Hepatocyte (in vitro differentiated cells): ENCODE measurements around the gene KIAA1958. TPM values are rescaled to one million over a fixed set of nuclear protein-coding genes. Genes with fewer than 3 reads are reported as not detected.

Experiments
- DNase-seq: peaks from one replicate; pipeline ENCODE4 v3.0.0-alpha.2; 2016; ENCODE audit warnings: low spot score
- H2AFZ ChIP-seq: fragments of 200-600 bp; sonication (generic); 2 replicates; pipeline ENCODE4 v1.6.0; 2016; ENCODE audit warnings: antibody characterized with exemption, mild to moderate bottlenecking
- H3K27ac ChIP-seq: fragments of 200-600 bp; sonication (generic); 2 replicates; pipeline ENCODE4 v1.5.1; 2016; ENCODE audit warnings: mild to moderate bottlenecking
- H3K27me3 ChIP-seq: fragments of 200-600 bp; sonication (generic); 2 replicates; pipeline ENCODE4 v1.6.1; 2016
- H3K36me3 ChIP-seq: fragments of 200-600 bp; sonication (generic); replicated peaks from 2 replicates; pipeline ENCODE4 v1.5.1; 2016; ENCODE audit warnings: low read depth; ENCODE audit not compliant: insufficient read depth
- H3K4me1 ChIP-seq: fragments of 200-600 bp; sonication (generic); 2 replicates; pipeline ENCODE4 v1.5.1; 2016; ENCODE audit warnings: mild to moderate bottlenecking, moderate library complexity; ENCODE audit not compliant: insufficient read depth
- H3K4me2 ChIP-seq: fragments of 200-600 bp; sonication (generic); 2 replicates; pipeline ENCODE4 v1.6.0; 2016
- H3K4me3 ChIP-seq: fragments of 200-600 bp; sonication (generic); 2 replicates; pipeline ENCODE4 v1.5.1; 2016; ENCODE audit warnings: mild to moderate bottlenecking
- H3K79me2 ChIP-seq: fragments of 200-600 bp; sonication (generic); 2 replicates; pipeline ENCODE4 v1.6.0; 2017; ENCODE audit warnings: mild to moderate bottlenecking
- H3K9me2 ChIP-seq: fragments of 200-600 bp; sonication (generic); replicated peaks from 2 replicates; pipeline ENCODE4 v1.6.0; 2017; ENCODE audit warnings: mild to moderate bottlenecking; ENCODE audit not compliant: insufficient read depth
- H3K9me3 ChIP-seq: fragments of 200-600 bp; sonication (generic); 2 replicates; pipeline ENCODE4 v1.5.1; 2016; ENCODE audit warnings: low read depth, mild to moderate bottlenecking
- H4K20me1 ChIP-seq: fragments of 200-600 bp; sonication (generic); 2 replicates; pipeline ENCODE4 v1.6.0; 2016; ENCODE audit warnings: mild to moderate bottlenecking; ENCODE audit not compliant: insufficient read depth, poor library complexity, severe bottlenecking
- EZH2 ChIP-seq: fragments of 200-600 bp; sonication (generic); IDR thresholded peaks from 2 replicates; pipeline ENCODE4 v1.6.1; 2016; ENCODE audit warnings: antibody characterized with exemption, mild to moderate bottlenecking, borderline replicate concordance
- EZH2phosphoT487 ChIP-seq: fragments of 200-600 bp; sonication (generic); IDR thresholded peaks from one replicate; pipeline ENCODE4 v1.6.1; 2018; ENCODE audit warnings: antibody characterized with exemption, mild to moderate bottlenecking, low read depth, moderate library complexity; ENCODE audit not compliant: unreplicated experiment, severe bottlenecking
- WGBS: methylation state at CpG from one replicate; pipeline ENCODE4 v1.1.6; 2016; ENCODE audit warnings: low lambda C conversion rate; ENCODE audit errors: missing lambda C conversion rate; 5-methylcytosine and 5-hydroxymethylcytosine counted together
- polyA plus RNA-seq: library from polyadenylated mRNA; unstranded; fragments of >200 nt; fragmentation: Nextera tagmentation; extraction: Ambion mirVana; gene quantifications from 2 replicates; pipeline ENCODE4 v1.2.1, GENCODE V29; 2016
- total RNA-seq: library from RNA; depleted of rRNA; stranded (reverse); fragments of >200 nt; gene quantifications from 2 replicates; pipeline ENCODE4 v1.2.3, GENCODE V29; 2014
- TF ChIP-seq, protein P1 (sequence below): fragments of 200-600 bp; sonication (generic); IDR thresholded peaks from 2 replicates; pipeline ENCODE4 v1.5.1; 2016; ENCODE audit warnings: antibody characterized with exemption, mild to moderate bottlenecking; ENCODE audit not compliant: poor library complexity

Gene KIAA1958
- total and polyA plus RNA-seq, 2 experiments from 2014 or later, result 3.5 to 10.1 TPM

DNA sequence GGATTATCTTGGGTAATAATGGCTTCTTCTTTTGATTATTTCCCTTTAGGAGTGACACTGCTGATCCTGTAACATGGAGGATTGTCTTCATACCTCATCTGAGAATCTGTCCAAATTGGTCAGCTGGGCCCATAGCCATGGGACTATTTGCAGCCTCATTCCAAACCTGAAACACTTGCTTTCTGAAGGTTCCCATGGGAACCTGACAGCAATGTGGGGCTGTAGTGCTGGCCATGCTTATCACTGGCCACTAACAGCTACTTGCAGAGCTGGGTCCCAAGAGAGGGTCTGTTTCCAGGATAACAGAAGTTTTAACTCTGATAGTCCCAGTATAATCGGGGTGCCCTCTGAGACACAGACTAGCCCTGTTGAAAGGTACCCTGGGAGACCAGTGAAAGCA lies 87.4 kb downstream of the KIAA1958 start:
- Histone ChIP-seq H3K27ac (no peak overlapping the region), H2AFZ (no peak overlapping the region), H3K36me3 (peaks cover 5% of the 10 kb centered on the region), H3K9me3 (no peaks in the 10 kb centered on the region), H3K4me2 (no peak overlapping the region), H3K4me1 (peaks cover 23% of the 10 kb centered on the region), H3K79me2 (peaks cover 38% of the 10 kb centered on the region), H4K20me1 (no peaks in the 10 kb centered on the region), H3K9me2 (no peaks in the 10 kb centered on the region), H3K27me3 (no peaks in the 10 kb centered on the region), H3K4me3 (no peak overlapping the region)
- TF ChIP-seq EZH2 (no peak), EZH2phosphoT487 (no peak)
- TF ChIP-seq, protein P1, sequence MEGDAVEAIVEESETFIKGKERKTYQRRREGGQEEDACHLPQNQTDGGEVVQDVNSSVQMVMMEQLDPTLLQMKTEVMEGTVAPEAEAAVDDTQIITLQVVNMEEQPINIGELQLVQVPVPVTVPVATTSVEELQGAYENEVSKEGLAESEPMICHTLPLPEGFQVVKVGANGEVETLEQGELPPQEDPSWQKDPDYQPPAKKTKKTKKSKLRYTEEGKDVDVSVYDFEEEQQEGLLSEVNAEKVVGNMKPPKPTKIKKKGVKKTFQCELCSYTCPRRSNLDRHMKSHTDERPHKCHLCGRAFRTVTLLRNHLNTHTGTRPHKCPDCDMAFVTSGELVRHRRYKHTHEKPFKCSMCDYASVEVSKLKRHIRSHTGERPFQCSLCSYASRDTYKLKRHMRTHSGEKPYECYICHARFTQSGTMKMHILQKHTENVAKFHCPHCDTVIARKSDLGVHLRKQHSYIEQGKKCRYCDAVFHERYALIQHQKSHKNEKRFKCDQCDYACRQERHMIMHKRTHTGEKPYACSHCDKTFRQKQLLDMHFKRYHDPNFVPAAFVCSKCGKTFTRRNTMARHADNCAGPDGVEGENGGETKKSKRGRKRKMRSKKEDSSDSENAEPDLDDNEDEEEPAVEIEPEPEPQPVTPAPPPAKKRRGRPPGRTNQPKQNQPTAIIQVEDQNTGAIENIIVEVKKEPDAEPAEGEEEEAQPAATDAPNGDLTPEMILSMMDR, result no peak
- 87% methylated on average over 1 of the region's 1 CpG for WGBS
- DNase-seq, result no peak

DNA sequence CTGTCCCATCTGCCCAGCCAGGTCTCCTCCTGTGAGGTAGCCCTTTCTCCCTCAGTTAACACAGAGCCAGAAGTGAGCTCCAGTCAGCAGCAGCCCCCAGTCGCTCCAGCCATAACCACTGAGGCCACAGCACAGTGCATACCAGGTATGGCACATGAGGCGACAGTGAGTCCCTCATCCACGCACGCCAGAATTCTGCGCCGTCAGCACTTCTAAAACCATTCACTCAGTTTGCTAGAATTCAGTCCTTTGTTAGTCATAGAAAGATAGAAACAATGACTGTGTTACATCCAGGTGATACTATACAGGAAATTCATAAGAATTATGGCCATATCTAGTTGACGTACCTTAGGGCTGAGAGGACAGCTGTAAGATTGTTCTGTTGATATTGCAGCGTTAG lies 88.5 kb downstream of the KIAA1958 start:
- peaks cover 27% of the 10 kb centered on the region for H3K79me2 ChIP-seq
- TF ChIP-seq, protein P1, result no peak
- TF ChIP-seq EZH2phosphoT487 (no peak), EZH2 (no peak)
- no peak overlapping the region for H3K4me3 ChIP-seq
- no peaks in the 10 kb centered on the region for H3K27me3 ChIP-seq
- no peak overlapping the region for H3K4me2 ChIP-seq
- H2AFZ ChIP-seq, result no peak overlapping the region
- no peak for DNase-seq
- no peaks in the 10 kb centered on the region for H3K9me2 ChIP-seq
- peaks cover 21% of the 10 kb centered on the region for H3K4me1 ChIP-seq
- H4K20me1 ChIP-seq, result no peaks in the 10 kb centered on the region
- peaks cover 5% of the 10 kb centered on the region for H3K36me3 ChIP-seq
- no peaks in the 10 kb centered on the region for H3K9me3 ChIP-seq
- H3K27ac ChIP-seq, result no peak overlapping the region
- 98% methylated on average over 8 of the region's 8 CpGs for WGBS

DNA sequence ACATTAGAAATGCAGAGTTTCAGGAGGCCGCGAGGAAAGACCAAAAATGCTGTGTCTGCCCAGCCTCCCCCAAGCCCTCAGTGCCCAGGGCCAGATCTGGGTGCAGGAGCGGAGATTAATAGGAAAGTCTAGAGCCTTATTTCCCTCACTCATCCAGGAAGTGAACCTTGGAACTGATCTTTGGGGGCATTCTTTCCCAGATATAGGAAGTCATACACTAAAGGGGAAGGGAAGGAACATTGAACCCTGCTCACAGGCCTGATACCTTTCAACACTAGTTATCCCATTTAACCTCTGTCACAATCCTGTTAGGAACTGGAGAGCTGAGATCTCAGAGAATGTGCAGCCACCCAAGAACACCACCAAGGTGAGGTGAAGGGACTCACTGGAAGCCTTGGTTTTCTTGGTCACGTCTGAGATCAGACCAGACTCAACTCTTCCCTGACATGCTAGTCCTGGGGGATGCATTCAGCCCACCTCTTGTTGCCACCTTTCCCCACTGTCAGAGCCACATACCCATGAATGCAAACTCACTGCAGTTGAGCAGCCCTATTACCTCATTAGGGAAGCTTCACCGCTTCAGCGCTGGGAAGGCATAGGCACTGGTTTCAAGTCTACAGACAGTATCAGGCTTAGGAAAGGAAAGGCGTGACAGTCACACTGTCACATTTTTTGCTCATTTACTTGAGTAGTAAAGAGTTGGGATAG lies 95.0 kb downstream of the KIAA1958 start:
- 94% methylated on average over 7 of the region's 7 CpGs for WGBS

More for the DNA sequence above, 95.0 kb downstream of the KIAA1958 start:
- H3K4me1 ChIP-seq, result no peaks in the 10 kb centered on the region
- no peaks in the 10 kb centered on the region for H3K9me3 ChIP-seq
- no peak overlapping the region for H3K4me2 ChIP-seq
- no peak overlapping the region for H2AFZ ChIP-seq
- H3K36me3 ChIP-seq, result no peaks in the 10 kb centered on the region
- no peaks in the 10 kb centered on the region for H3K9me2 ChIP-seq
- TF ChIP-seq, protein P1, result no peak
- no peak for TF ChIP-seq EZH2phosphoT487
- no peak for TF ChIP-seq EZH2
- no peak for DNase-seq
- H3K27me3 ChIP-seq, result no peaks in the 10 kb centered on the region
- peaks cover 25% of the 10 kb centered on the region for H3K79me2 ChIP-seq
- H3K27ac ChIP-seq, result no peak overlapping the region
- no peak overlapping the region for H3K4me3 ChIP-seq
- H4K20me1 ChIP-seq, result no peaks in the 10 kb centered on the region
